SK-N-SH (cell line): ENCODE results near the gene GPX1. TPM values are rescaled to one million over a fixed set of nuclear protein-coding genes. Genes with fewer than 3 reads are reported as not detected.

ENCODE experiments used
- CTCF ChIA-PET: fragments of 300-600, 350-600 bp; formaldehyde crosslinking; extraction: SDS; loops from one replicate; lab custom pipeline; 2021; lab: Yijun Ruan, JAX
- POLR2A ChIA-PET: fragments of 350-600 bp; sonication (Branson Sonifier 250); formaldehyde crosslinking; extraction: SDS; loops from one replicate; lab custom pipeline; 2020; ENCODE audit warnings: antibody characterized with exemption, inconsistent platforms; lab: Yijun Ruan, JAX
- DNase-seq: peaks from one replicate; pipeline ENCODE4 v3.0.0; 2012
- H2AFZ ChIP-seq: fragments of 200-600 bp; sonication (generic); 2 replicates; pipeline ENCODE4 v1.8.1; 2016; ENCODE audit warnings: antibody characterized with exemption, mild to moderate bottlenecking, low read depth
- H3F3A ChIP-seq: fragments of 200-600 bp; sonication (generic); replicated peaks from 2 replicates; pipeline ENCODE3; 2016; ENCODE audit warnings: antibody characterized with exemption, mild to moderate bottlenecking; ENCODE audit not compliant: insufficient read depth
- H3K27ac ChIP-seq, 2 experiments: fragments of 200-500 bp in 1 of 2; fragments of 200-600 bp in 1 of 2; sonication (Bioruptor generic) in 1 of 2; sonication (generic), shearing (Covaris generic) in 1 of 2; 2 replicates each; pipeline versions ENCODE4 v1.5.1 to v1.6.1; 2014 to 2016; ENCODE audit warnings: low read depth in 2 of 2, inconsistent platforms in 1 of 2, low read length in 1 of 2, mild to moderate bottlenecking in 1 of 2, mixed read lengths in 1 of 2
- H3K27me3 ChIP-seq: fragments of 200-600 bp; sonication (generic), shearing (Covaris generic); 2 replicates; pipeline ENCODE4 v1.6.1; 2016; ENCODE audit warnings: mixed run types; ENCODE audit not compliant: insufficient read depth
- H3K36me3 ChIP-seq, 2 experiments: fragments of 200-500 bp in 1 of 2; fragments of 200-600 bp in 1 of 2; sonication (Bioruptor generic) in 1 of 2; sonication (generic) in 1 of 2; replicated peaks in 1 of 2; 2 replicates each; pipeline versions ENCODE3 to v1.5.1; 2014 to 2016; ENCODE audit warnings: low read length in 1 of 2, mild to moderate bottlenecking in 1 of 2; ENCODE audit not compliant: insufficient read depth in 2 of 2, control insufficient read depth in 1 of 2
- H3K4me1 ChIP-seq, 2 experiments: fragments of 200-500 bp in 1 of 2; fragments of 200-600 bp in 1 of 2; sonication (Bioruptor generic) in 1 of 2; sonication (generic), shearing (Covaris generic) in 1 of 2; 2 replicates each; pipeline versions ENCODE4 v1.5.1 to v1.6.1; 2014 to 2016; ENCODE audit warnings: low read depth in 1 of 2, low read length in 1 of 2, mixed run types in 1 of 2; ENCODE audit not compliant: insufficient read depth in 2 of 2, control insufficient read depth in 1 of 2
- H3K4me2 ChIP-seq: fragments of 200-600 bp; sonication (generic), shearing (Covaris generic); 2 replicates; pipeline ENCODE4 v1.6.1; 2017; ENCODE audit warnings: mixed run types
- H3K4me3 ChIP-seq, 2 experiments: fragments of 200-500 bp in 1 of 2; fragments of 200-600 bp in 1 of 2; sonication (Bioruptor generic) in 1 of 2; sonication (generic), shearing (Covaris generic) in 1 of 2; 2 replicates each; pipeline versions ENCODE4 v1.5.1 to v1.8.1; 2014 to 2016; ENCODE audit warnings: low read depth in 2 of 2, inconsistent platforms in 1 of 2, low read length in 1 of 2, mild to moderate bottlenecking in 1 of 2, mixed read lengths in 1 of 2, moderate library complexity in 1 of 2
- H3K79me2 ChIP-seq: fragments of 200-600 bp; sonication (generic); 2 replicates; pipeline ENCODE4 v1.8.1; 2017; ENCODE audit warnings: mild to moderate bottlenecking; ENCODE audit not compliant: insufficient read depth
- H3K9ac ChIP-seq: fragments of 200-600 bp; sonication (generic); 2 replicates; pipeline ENCODE4 v1.6.1; 2017; ENCODE audit warnings: mixed run types
- H3K9me2 ChIP-seq: fragments of 200-600 bp; sonication (generic); 2 replicates; pipeline ENCODE4 v1.6.1; 2017; ENCODE audit warnings: mixed run types
- H3K9me3 ChIP-seq: fragments of 200-600 bp; sonication (generic); 2 replicates; pipeline ENCODE4 v1.6.1; 2017; ENCODE audit warnings: mixed run types, mild to moderate bottlenecking, moderate library complexity
- H4K20me1 ChIP-seq: fragments of 200-600 bp; sonication (generic); 2 replicates; pipeline ENCODE4 v1.6.1; 2017; ENCODE audit warnings: mild to moderate bottlenecking, mixed run types; ENCODE audit not compliant: insufficient read depth
- FOXJ3 ChIP-seq: sonication (generic); formaldehyde crosslinking; IDR thresholded peaks from 2 replicates; pipeline ENCODE4 v1.5.1; 2020; ENCODE audit warnings: mild to moderate bottlenecking, missing genetic modification reagents
- JUND ChIP-seq: IDR thresholded peaks from 2 replicates; pipeline ENCODE4 v1.4.0; 2012
- MEF2A ChIP-seq: IDR thresholded peaks from 2 replicates; pipeline ENCODE4 v1.4.0; 2012; ENCODE audit warnings: low read depth, borderline replicate concordance
- NRF1 ChIP-seq: IDR thresholded peaks from 2 replicates; pipeline ENCODE4 v1.6.1; 2012; ENCODE audit warnings: low read depth, mild to moderate bottlenecking, low read length
- RCOR1 ChIP-seq: fragments of 150-350 bp; IDR thresholded peaks from 2 replicates; pipeline ENCODE4 v1.6.1; 2017; ENCODE audit warnings: antibody characterized with exemption, low read length
- RFX5 ChIP-seq: IDR thresholded peaks from 2 replicates; pipeline ENCODE4 v1.6.1; 2012; ENCODE audit warnings: mild to moderate bottlenecking, improper control_type of control experiment, low read length
- RXRA ChIP-seq: IDR thresholded peaks from 2 replicates; pipeline ENCODE4 v1.4.0; 2012; ENCODE audit warnings: low read depth, mild to moderate bottlenecking, borderline replicate concordance
- TAF1 ChIP-seq: IDR thresholded peaks from 2 replicates; pipeline ENCODE4 v1.6.1; 2012; ENCODE audit warnings: low read depth, mild to moderate bottlenecking, low read length, moderate library complexity, borderline replicate concordance
- TCF12 ChIP-seq: IDR thresholded peaks from 2 replicates; pipeline ENCODE4 v1.4.0; 2012
- TEAD4 ChIP-seq: IDR thresholded peaks from 2 replicates; pipeline ENCODE4 v1.4.0; 2012; ENCODE audit warnings: mild to moderate bottlenecking, borderline replicate concordance; ENCODE audit not compliant: insufficient read depth
- YY1 ChIP-seq: IDR thresholded peaks from 2 replicates; pipeline ENCODE4 v1.4.0; 2012; ENCODE audit warnings: low read depth, mild to moderate bottlenecking
- ZBTB33 ChIP-seq: IDR thresholded peaks from 2 replicates; pipeline ENCODE4 v1.4.0; 2012; ENCODE audit warnings: low read depth, borderline replicate concordance
- WGBS: methylation state at CpG from one replicate; pipeline ENCODE4 v1.1.6; 2017; ENCODE audit warnings: low lambda C conversion rate; 5-methylcytosine and 5-hydroxymethylcytosine counted together
- polyA plus RNA-seq, 3 experiments: library from polyadenylated mRNA; depleted of rRNA; stranded (reverse); fragments of >200 nt; gene quantifications; 2 replicates each; pipeline ENCODE4 v1.2.3, GENCODE V29; 2012
- TF ChIP-seq, protein P1 (sequence below): fragments of 150-350 bp; IDR thresholded peaks from 2 replicates; pipeline ENCODE4 v1.6.1; 2016; ENCODE audit warnings: mild to moderate bottlenecking, low read depth, low read length
- TF ChIP-seq, protein P2 (sequence below): IDR thresholded peaks from 2 replicates; pipeline ENCODE4 v1.6.1; 2012; ENCODE audit warnings: mild to moderate bottlenecking, low read depth, low read length, moderate library complexity
- TF ChIP-seq, protein P3 (sequence below): IDR thresholded peaks from 2 replicates; pipeline ENCODE4 v1.4.0; 2012; ENCODE audit warnings: low read depth
- TF ChIP-seq, protein P4 (sequence below): fragments of 200-600 bp; sonication (generic); IDR thresholded peaks from 2 replicates; pipeline ENCODE4 v1.6.1; 2017; ENCODE audit warnings: antibody characterized with exemption, mild to moderate bottlenecking, moderate library complexity

GPX1 gene
- polyA plus RNA-seq, 1 of the 3 experiments (the other 2 are of a cell fraction), result 815 TPM

DNA sequence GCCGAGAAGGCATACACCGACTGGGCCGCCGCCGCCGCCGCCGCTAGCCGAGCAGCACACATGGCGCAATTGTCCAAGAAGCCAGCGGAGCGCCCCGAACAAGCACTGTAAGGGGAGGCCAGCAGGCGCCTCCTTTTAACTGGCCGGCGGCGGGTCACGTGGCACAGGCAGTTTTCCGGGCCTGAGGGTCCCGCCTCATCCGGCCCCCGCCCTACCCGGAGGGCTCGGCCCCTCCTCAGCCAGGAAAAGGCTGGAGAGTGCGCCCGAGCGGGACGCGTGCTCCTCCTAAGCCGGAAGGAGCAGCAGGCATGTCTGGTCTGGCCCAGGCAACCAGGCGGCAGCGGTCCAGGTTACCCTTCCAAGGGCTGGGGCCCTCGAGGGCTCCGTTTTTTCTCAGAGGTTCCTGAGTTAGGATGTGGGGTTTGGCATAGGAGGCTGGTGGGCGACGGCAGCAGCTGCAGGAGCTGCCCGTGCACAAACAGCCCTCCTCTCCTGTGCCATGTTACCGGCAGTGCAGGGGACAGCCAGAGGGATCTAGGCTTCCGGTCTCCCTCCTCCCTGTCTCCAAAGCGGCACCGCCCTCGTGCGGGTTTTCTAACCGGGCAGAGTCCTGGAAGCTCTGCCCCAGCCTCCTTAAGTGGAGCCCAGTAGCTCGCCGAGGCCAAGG is at the start of gene GPX1 (continued):
- TF ChIP-seq ZBTB33 (no peak), YY1 (no peak), FOXJ3 (CRISPR knock-in tag) (peak; percentile 47; the same call in 1 of the 2 replicates), RXRA (no peak), NRF1 (no peak), TCF12 (0 out of 2 replicates have a peak, but pooled peaks have one; percentile 2), JUND (no peak)

DNA sequence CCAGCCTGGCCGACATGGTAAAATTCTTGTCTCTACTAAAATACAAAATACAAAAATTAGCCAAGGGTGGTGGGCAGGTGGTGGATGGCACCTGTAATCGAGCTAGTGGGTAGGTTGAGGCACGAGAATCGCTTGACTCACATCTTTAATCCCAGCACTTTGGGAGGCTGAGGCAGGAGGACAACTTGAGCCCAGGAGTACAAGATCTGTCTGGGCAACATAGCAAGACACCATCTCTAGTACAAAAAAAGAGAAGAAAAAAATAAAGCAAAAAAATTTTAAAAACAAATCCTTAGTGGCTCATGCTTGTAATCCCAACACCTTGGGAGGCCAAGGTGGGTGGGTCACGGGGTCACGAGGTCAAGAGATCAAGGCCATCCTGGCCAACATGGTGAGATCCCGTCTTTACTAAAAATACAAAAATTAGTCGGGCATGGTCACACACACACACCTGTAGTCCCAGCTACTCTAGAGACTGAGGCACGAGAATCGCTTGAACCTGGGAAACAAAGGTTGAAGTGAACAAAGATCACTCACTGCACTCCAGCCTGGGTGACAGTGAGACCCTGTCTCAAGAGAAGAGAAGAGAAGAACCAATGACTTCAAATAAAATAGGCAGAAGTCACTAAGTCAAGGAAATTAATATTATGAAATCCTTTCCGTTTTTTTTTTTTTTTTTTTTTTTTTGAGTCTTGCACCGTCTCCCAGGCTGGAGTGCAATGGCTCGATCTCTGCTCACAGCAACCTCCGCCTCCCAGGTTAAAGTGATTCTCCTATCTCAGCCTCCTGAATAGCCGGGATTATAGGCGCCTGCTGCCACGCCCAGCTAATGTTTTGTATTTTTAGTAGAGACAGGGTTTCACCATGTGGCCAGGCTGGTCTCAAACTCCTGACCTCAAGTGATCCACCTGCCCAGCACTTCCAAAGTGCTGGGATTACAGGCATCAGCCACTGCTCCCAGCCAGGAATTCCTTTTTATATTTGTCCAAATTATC is 48.7 kb upstream of the GPX1 start:
- no peak overlapping the region for H3K4me2 ChIP-seq
- peaks cover 32% of the 10 kb centered on the region for H3F3A ChIP-seq
- TF ChIP-seq, protein P1, sequence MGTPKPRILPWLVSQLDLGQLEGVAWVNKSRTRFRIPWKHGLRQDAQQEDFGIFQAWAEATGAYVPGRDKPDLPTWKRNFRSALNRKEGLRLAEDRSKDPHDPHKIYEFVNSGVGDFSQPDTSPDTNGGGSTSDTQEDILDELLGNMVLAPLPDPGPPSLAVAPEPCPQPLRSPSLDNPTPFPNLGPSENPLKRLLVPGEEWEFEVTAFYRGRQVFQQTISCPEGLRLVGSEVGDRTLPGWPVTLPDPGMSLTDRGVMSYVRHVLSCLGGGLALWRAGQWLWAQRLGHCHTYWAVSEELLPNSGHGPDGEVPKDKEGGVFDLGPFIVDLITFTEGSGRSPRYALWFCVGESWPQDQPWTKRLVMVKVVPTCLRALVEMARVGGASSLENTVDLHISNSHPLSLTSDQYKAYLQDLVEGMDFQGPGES, result no peak
- TF ChIP-seq TAF1, result no peak
- TF ChIP-seq, protein P2, sequence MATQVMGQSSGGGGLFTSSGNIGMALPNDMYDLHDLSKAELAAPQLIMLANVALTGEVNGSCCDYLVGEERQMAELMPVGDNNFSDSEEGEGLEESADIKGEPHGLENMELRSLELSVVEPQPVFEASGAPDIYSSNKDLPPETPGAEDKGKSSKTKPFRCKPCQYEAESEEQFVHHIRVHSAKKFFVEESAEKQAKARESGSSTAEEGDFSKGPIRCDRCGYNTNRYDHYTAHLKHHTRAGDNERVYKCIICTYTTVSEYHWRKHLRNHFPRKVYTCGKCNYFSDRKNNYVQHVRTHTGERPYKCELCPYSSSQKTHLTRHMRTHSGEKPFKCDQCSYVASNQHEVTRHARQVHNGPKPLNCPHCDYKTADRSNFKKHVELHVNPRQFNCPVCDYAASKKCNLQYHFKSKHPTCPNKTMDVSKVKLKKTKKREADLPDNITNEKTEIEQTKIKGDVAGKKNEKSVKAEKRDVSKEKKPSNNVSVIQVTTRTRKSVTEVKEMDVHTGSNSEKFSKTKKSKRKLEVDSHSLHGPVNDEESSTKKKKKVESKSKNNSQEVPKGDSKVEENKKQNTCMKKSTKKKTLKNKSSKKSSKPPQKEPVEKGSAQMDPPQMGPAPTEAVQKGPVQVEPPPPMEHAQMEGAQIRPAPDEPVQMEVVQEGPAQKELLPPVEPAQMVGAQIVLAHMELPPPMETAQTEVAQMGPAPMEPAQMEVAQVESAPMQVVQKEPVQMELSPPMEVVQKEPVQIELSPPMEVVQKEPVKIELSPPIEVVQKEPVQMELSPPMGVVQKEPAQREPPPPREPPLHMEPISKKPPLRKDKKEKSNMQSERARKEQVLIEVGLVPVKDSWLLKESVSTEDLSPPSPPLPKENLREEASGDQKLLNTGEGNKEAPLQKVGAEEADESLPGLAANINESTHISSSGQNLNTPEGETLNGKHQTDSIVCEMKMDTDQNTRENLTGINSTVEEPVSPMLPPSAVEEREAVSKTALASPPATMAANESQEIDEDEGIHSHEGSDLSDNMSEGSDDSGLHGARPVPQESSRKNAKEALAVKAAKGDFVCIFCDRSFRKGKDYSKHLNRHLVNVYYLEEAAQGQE, result no peak
- TF ChIP-seq RFX5, result no peak
- TF ChIP-seq RCOR1, result no peak
- no peak for TF ChIP-seq TEAD4
- no peak for TF ChIP-seq JUND
- TF ChIP-seq MEF2A, result no peak
- TF ChIP-seq RXRA, result no peak
- TF ChIP-seq, protein P3, sequence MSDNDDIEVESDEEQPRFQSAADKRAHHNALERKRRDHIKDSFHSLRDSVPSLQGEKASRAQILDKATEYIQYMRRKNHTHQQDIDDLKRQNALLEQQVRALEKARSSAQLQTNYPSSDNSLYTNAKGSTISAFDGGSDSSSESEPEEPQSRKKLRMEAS, result no peak
- TF ChIP-seq, protein P4, sequence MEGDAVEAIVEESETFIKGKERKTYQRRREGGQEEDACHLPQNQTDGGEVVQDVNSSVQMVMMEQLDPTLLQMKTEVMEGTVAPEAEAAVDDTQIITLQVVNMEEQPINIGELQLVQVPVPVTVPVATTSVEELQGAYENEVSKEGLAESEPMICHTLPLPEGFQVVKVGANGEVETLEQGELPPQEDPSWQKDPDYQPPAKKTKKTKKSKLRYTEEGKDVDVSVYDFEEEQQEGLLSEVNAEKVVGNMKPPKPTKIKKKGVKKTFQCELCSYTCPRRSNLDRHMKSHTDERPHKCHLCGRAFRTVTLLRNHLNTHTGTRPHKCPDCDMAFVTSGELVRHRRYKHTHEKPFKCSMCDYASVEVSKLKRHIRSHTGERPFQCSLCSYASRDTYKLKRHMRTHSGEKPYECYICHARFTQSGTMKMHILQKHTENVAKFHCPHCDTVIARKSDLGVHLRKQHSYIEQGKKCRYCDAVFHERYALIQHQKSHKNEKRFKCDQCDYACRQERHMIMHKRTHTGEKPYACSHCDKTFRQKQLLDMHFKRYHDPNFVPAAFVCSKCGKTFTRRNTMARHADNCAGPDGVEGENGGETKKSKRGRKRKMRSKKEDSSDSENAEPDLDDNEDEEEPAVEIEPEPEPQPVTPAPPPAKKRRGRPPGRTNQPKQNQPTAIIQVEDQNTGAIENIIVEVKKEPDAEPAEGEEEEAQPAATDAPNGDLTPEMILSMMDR, result no peak
- TF ChIP-seq ZBTB33, result no peak
- no peak for TF ChIP-seq YY1
- H2AFZ ChIP-seq, result no peak overlapping the region
- H4K20me1 ChIP-seq, result peaks cover 95% of the 10 kb centered on the region
- H3K27me3 ChIP-seq, result no peaks in the 10 kb centered on the region
- H3K9me2 ChIP-seq, result no peaks in the 10 kb centered on the region
- peaks cover 0 to 7% of the 10 kb centered on the region in 2 experiments; a peak in 2 of 4 replicates for H3K4me1 ChIP-seq
- peaks cover 99% of the 10 kb centered on the region for H3K79me2 ChIP-seq
- H3K27ac ChIP-seq, result no peak overlapping the region
- 93% methylated on average over 17 of the region's 17 CpGs for WGBS
- H3K4me3 ChIP-seq, result no peak overlapping the region
- no peaks in the 10 kb centered on the region for H3K9me3 ChIP-seq
- H3K9ac ChIP-seq, result no peak overlapping the region
- POLR2A ChIA-PET, result no interaction called here
- CTCF ChIA-PET, result interaction anchor here (0.9 to 1.0 kb wide), 2 partner anchors 42 to 722 kb away, joined by 3 to 4 read pairs; no protein-coding TSS in a partner anchor
- DNase-seq, result no peak
- H3K36me3 ChIP-seq, result peaks cover 0 to 16% of the 10 kb centered on the region in 2 experiments
